Epithelial cell of esophagus (primary cell): ENCODE measurements around the gene PODXL2.
A peak's percentile ranks its signal among the peaks of the same experiment; 100 is the strongest.

Experiments used
- DNase-seq: peaks from one replicate; pipeline ENCODE4 v3.0.0; 2010; ENCODE audit warnings: low read depth
- H3K4me3 ChIP-seq: 2 replicates; pipeline ENCODE4 v1.5.1; 2011; ENCODE audit warnings: mild to moderate bottlenecking, low read length, control low read depth
- TF ChIP-seq, protein P1 (sequence below): IDR thresholded peaks from 2 replicates; pipeline ENCODE4 v1.5.1; 2011; ENCODE audit warnings: low read depth, mild to moderate bottlenecking, low read length, control low read depth, inconsistent platforms; ENCODE audit not compliant: insufficient read depth; ENCODE audit errors: missing control alignments

Gene PODXL2

DNA sequence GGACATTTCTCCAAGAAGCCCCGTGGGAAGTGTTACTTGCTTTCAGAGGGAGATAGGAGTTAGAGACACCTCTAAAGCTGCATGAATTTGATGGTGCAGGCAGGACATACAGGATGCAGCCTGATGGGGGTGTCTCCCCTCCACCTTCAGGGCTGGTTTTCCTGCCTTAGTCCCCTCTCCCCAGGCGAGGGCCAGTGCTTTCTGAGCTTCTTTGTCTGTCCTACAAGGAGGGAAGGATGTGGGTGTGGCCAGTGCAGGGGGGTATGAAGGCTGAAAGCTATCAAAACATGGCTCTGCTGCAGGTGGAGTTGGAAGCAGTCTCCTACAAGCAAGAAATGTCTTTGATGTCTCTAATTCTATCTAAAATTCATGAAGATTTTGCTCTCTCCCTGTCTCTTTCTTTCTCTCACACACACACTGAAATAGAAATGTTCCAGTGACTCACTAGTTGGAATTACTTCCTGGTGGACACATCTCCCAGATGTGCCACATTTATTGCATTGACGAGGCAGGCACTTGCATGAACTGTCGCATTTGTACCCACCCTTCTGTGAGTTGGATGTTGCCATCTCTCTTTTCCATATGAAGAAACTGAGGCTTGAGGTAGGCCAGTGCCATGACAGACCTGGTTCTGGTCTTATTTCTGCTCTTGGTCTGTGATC lies 13.9 kb upstream of the PODXL2 start:
- TF ChIP-seq, protein P1, sequence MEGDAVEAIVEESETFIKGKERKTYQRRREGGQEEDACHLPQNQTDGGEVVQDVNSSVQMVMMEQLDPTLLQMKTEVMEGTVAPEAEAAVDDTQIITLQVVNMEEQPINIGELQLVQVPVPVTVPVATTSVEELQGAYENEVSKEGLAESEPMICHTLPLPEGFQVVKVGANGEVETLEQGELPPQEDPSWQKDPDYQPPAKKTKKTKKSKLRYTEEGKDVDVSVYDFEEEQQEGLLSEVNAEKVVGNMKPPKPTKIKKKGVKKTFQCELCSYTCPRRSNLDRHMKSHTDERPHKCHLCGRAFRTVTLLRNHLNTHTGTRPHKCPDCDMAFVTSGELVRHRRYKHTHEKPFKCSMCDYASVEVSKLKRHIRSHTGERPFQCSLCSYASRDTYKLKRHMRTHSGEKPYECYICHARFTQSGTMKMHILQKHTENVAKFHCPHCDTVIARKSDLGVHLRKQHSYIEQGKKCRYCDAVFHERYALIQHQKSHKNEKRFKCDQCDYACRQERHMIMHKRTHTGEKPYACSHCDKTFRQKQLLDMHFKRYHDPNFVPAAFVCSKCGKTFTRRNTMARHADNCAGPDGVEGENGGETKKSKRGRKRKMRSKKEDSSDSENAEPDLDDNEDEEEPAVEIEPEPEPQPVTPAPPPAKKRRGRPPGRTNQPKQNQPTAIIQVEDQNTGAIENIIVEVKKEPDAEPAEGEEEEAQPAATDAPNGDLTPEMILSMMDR: no peak
- H3K4me3 ChIP-seq: no peak overlapping the region
- peak; percentile 25 for DNase-seq

DNA sequence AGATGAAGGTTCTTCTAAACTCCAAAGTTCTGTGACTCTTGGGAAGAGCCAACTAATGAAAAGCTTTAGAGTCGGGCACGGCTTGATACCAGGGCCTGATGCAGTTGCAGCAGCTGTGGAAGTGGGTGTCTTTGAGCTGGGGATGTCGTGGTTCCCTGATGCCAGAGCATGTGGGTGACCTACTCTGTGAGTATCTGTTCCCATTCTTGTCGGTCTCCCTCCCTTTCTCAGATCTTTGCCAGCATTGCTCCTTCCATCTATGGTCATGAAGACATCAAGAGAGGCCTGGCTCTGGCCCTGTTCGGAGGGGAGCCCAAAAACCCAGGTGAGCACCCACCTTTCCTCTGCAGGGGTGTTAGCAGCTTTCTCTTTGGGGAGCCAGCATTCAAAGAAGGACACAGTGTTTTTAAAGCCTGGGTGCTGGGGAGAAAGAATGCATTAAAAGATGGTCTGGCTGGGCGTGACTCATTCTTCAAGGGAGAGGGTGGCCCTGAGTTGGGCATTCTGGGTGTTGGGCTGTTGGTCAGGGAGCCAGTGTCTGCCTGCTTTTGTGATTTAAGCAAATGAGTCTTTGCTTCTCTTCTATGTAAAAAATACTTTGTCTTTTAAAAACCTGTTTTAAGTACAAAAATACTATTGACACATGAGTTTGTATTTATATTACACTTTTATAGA lies 13.2 kb upstream of the PODXL2 start:
- no peak overlapping the region for H3K4me3 ChIP-seq
- TF ChIP-seq, protein P1: no peak
- DNase-seq: no peak

DNA sequence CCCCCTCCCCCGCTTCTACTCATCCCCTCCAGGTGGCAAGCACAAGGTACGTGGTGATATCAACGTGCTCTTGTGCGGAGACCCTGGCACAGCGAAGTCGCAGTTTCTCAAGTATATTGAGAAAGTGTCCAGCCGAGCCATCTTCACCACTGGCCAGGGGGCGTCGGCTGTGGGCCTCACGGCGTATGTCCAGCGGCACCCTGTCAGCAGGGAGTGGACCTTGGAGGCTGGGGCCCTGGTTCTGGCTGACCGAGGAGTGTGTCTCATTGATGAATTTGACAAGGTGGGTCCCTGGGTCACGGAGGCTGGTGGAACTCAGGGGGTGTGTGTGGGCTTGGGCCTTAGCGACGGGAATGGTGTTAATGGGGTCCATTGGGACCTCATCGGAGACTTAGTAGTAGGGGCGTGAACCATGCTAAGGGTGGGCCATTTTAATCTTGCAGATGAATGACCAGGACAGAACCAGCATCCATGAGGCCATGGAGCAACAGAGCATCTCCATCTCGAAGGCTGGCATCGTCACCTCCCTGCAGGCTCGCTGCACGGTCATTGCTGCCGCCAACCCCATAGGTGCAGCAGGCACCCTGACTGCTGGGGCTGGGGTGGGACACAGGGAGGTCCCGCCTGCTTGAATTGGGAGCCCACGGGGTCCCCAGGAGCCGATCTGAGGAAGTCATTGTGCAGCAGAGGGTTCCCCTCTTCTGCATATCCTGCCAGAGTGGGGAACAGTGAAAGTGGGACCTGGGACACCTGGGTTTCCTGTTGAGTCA lies 12.0 kb upstream of the PODXL2 start:
- H3K4me3 ChIP-seq: no peak overlapping the region
- DNase-seq: no peak
- TF ChIP-seq, protein P1: no peak

DNA sequence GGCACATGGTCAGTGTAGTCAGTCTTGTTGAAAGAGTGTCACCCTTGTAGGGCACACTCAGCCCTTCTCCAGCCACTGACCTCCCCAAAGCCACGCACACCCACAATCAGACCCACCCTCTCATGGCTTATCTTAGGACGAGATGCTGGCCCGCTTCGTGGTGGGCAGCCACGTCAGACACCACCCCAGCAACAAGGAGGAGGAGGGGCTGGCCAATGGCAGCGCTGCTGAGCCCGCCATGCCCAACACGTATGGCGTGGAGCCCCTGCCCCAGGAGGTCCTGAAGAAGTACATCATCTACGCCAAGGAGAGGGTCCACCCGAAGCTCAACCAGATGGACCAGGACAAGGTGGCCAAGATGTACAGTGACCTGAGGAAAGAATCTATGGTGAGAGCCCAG lies 10.1 kb upstream of the PODXL2 start:
- DNase-seq: no peak
- no peak overlapping the region for H3K4me3 ChIP-seq
- TF ChIP-seq, protein P1: no peak

DNA sequence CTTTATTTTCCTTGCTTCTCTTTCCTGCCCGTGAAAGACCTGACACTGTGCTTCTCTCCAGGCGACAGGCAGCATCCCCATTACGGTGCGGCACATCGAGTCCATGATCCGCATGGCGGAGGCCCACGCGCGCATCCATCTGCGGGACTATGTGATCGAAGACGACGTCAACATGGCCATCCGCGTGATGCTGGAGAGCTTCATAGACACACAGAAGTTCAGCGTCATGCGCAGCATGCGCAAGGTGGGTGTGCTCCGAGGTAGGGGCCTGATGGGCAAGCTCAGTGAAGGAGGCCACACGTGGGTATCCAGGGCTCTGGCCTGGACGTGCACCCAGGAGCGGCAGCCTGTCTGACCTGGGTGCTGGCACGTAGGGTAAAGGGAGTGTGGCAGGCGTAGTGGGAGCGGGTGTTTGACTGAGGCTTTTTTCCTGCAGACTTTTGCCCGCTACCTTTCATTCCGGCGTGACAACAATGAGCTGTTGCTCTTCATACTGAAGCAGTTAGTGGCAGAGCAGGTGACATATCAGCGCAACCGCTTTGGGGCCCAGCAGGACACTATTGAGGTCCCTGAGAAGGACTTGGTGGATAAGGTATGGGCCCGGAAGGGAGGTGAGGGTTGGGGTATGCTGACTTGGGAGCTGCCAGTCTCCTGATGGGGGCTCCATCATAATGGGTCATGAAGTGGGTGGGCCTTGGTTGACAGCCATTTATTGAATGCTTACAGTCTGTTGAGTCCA lies 8.2 kb upstream of the PODXL2 start:
- TF ChIP-seq, protein P1: no peak
- H3K4me3 ChIP-seq: no peak overlapping the region
- no peak for DNase-seq

DNA sequence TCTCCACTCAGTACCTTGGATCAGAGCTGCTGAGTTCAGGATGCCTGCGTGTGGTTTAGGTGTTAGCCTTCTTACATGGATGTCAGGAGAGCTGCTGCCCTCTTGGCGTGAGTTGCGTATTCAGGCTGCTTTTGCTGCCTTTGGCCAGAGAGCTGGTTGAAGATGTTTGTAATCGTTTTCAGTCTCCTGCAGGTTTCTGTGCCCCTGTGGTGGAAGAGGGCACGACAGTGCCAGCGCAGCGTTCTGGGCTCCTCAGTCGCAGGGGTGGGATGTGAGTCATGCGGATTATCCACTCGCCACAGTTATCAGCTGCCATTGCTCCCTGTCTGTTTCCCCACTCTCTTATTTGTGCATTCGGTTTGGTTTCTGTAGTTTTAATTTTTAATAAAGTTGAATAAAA lies 7.0 kb upstream of the PODXL2 start:
- DNase-seq: no peak
- no peak overlapping the region for H3K4me3 ChIP-seq
- TF ChIP-seq, protein P1: no peak
